NCI-H2107 (cell line): ENCODE measurements around the gene ANKRD33.

Experiments used
- DNase-seq: peaks from one replicate; lab custom pipeline; 2025; lab: John Stamatoyannopoulos, UW

Gene ANKRD33

GRCh38 chr12:51887476-51888315, at the start of gene ANKRD33:
ANKRD33 (plus strand) TSS chr12:51888103; CDS start chr12:51888187, 84 bp downstream.
- DNase-seq = no peak

GRCh38 chr12:51838762-51839161, 49.1 kb upstream of the ANKRD33 start:
- DNase-seq = no peak

GRCh38 chr12:51839310-51839947, 48.5 kb upstream of the ANKRD33 start:
- no peak for DNase-seq

GRCh38 chr12:51840966-51841365, 46.9 kb upstream of the ANKRD33 start:
- DNase-seq = no peak

GRCh38 chr12:51841727-51842126, 46.2 kb upstream of the ANKRD33 start:
- no peak for DNase-seq

- DNase-seq = no peak
Measured at GRCh38 chr12:51844854-51845253, 43.0 kb upstream of the ANKRD33 start.

GRCh38 chr12:51845482-51845881, 42.4 kb upstream of the ANKRD33 start:
- DNase-seq = no peak

DNA sequence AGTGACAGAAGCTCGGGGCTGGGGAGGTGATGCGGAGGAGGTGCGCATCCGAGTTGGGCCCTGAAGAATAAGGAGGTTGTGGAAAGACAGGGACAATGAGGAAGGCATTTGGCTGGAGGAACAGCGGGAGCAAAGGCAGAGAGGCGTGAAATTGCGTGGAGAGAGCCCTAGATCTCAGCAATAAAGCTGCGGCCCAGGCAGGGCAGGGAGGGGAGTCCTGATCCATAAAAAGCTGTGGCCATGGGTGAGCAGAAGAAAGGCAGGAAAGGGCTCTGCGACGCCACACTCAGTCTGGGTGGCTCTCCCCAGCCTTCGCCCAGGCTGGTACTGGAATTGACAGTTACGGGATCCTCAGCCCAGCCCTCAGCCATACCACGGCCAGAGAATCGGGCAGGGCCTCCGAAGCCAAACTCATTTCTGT, 41.6 kb upstream of the ANKRD33 start:
- no peak for DNase-seq

GRCh38 chr12:51846911-51847642, 40.8 kb upstream of the ANKRD33 start:
- no peak for DNase-seq

- DNase-seq = no peak
Measured at GRCh38 chr12:51847643-51848325, 40.1 kb upstream of the ANKRD33 start.

DNA sequence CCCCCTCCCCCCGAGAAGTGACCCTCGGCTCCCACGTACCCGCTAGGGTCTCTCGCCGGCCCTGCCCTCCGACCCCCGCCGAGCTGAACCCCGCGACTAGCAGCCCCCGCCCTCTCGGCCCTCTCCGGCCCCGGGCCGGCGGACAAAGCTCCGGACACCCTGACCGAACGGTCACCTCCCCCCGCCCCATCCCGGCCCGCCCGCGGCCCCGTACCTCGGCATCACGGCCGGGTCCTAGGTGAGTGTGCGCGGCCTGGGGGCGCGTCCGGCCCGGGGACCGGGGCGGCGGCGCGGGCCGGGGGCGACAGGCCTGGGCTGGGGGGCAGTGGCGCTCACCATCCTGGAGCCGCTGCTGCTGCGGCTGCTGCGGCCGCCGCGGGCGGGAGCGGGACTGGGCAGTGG, 39.6 kb upstream of the ANKRD33 start, which contains the start of gene FIGNL2:
FIGNL2 (minus strand) TSS at position 393 of the 402 bp plus-strand sequence. CDS start 26,305 bp downstream, outside the sequence.
- no peak for DNase-seq

GRCh38 chr12:51848841-51849735, 38.8 kb upstream of the ANKRD33 start:
- DNase-seq = no peak

- no peak for DNase-seq
Measured at GRCh38 chr12:51850081-51850964, 37.6 kb upstream of the ANKRD33 start.

- DNase-seq = no peak
Measured at GRCh38 chr12:51850965-51851299, 37.0 kb upstream of the ANKRD33 start.

- DNase-seq = peak; percentile 28
Measured at GRCh38 chr12:51851413-51852124, 36.3 kb upstream of the ANKRD33 start.

DNA sequence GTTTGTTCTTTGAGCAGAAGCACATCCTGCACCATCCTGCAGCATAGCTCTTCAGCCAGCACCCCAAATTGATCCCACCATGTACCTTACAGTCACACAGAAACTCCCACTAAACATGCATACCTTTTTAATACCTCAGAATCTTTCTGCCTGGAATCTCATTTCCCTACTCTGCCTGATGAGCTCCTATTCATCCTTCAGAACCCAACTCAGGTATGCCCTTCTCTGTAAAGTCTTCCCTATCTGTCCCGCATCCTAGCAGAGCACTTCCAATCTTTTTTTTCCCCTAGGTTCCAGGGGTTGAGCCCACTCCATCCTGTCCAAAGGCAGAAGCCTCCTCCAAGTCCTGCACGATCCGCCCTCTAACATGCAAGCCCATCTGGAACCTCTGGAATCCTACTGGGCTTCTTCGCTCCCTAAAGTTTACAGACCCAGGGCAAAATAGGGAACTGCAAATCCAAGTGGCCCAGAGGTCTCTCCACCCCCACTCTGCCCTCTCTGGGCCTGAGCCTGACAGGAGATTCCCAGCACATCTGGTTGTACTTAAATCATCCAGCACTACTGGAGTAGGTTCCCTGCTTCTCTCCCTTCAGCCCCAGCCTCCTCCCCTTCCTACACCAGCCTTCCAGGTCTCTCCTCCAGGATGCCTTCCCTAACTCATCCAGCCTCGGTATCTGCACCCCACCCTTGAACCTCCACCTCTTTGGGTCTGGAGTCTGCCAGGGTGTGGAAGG, 35.3 kb upstream of the ANKRD33 start:
- no peak for DNase-seq

DNA sequence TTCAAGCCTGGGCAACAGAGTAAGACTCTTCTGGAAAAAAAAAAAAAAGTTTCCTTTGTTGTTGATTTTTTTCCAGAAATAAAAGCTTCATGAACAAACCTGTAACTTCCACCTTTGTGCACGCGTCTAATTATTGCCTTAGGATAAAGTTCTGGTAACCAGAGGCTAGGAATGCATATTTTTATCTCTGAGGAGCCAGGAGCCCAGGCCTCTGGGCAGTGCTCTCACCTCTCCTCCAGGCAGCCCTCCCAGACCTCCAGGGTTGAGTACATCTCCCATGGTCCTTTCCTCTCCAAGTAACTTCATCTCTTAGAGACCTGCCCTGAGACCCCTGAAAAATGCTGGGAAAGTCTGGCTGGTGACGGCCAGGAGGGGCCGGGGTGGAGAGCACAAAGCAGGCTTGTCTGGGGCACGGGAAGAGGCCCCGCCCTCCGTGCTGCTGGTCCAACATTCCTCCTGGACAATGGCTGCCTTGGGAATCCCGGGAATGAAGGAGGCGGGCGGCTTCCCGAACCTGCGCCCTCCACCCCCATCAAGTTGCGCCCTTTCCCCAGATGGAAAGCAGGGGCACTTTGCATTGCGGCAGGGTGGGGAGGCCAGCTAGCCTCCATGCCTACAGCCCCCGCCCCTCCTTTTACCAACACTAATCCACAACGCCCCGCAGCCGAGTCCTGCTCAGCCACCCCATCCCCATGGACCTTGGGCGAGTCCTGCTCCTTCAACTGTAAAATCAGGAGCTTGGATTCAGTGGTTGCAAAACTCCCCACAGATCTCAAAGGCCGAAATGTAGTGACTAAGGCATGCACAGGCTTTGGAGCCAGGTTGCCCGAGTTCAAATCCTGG, 32.1 kb upstream of the ANKRD33 start:
- no peak for DNase-seq

DNA sequence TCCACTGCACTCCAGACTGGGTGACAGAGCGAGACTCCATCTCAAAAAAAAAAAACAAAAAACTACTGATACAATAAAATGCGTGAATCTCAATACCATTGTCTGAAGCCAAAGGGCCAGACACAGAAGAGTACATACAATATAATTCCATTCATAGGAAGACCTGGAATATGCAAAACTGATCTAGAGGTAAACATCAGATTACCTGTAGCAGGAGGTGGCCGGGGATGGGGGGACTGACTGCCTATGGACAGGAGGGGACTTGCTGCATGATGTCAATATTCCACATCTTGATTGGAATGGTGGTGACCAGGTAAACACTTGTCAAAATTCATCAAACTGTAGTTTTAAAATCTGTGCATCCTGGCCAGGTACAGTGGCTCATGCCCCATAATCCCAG, 26.9 kb upstream of the ANKRD33 start:
- no peak for DNase-seq
